Effector CD4-positive, alpha-beta T cell (primary cell): ENCODE measurements around the gene POLE3.
A peak's percentile ranks its signal among the peaks of the same experiment; 100 is the strongest.
"Not testable (repeated sequence)": the region's sequence is repeated elsewhere in the genome, so short reads cannot be mapped to it uniquely, and the experiment has no call there.

Experiments
- DNase-seq: peaks from one replicate; pipeline ENCODE4 v3.0.0-alpha.2; 2020
- total RNA-seq: gene quantifications from one replicate; lab custom pipeline; 2026; lab: John Stamatoyannopoulos, UW

POLE3 gene
- 85.4 reads per million, percentile 79 among the genes with 10 or more reads in this experiment for total RNA-seq

GRCh38 chr9:113410207-113410864 is at the start of gene POLE3, which contains the start of gene C9orf43:
Gene POLE3 (minus strand): TSS chr9:113410675. CDS start chr9:113410293, 382 bp downstream.
Gene C9orf43 (plus strand): TSS chr9:113410747. CDS start chr9:113413494, 2,747 bp downstream.
- DNase-seq = peak; percentile 93

GRCh38 chr9:113456235-113456634 is 45.8 kb upstream of the POLE3 start:
- DNase-seq = no peak

- no peak for DNase-seq
These were observed 44.7 kb upstream of the POLE3 start for GRCh38 chr9:113454914-113455761.

- DNase-seq = no peak
These were observed 41.7 kb upstream of the POLE3 start for GRCh38 chr9:113452113-113452605.

- DNase-seq = no peak
These were observed 38.9 kb upstream of the POLE3 start for GRCh38 chr9:113449376-113449775.

- DNase-seq = no peak
These were observed 35.9 kb upstream of the POLE3 start for GRCh38 chr9:113446323-113446740.

GRCh38 chr9:113444736-113445135 is 34.3 kb upstream of the POLE3 start:
- no peak for DNase-seq

- DNase-seq = not testable (repeated sequence)
These were observed 27.2 kb upstream of the POLE3 start for GRCh38 chr9:113437716-113438115.

GRCh38 chr9:113436728-113437515 is 26.4 kb upstream of the POLE3 start:
- DNase-seq = no peak

GRCh38 chr9:113431191-113431590 is 20.7 kb upstream of the POLE3 start:
- no peak for DNase-seq

- DNase-seq = no peak
These were observed 17.7 kb upstream of the POLE3 start for GRCh38 chr9:113428062-113428615.

GRCh38 chr9:113427629-113428028 is 17.2 kb upstream of the POLE3 start:
- no peak for DNase-seq

GRCh38 chr9:113426701-113427100 is 16.2 kb upstream of the POLE3 start:
- DNase-seq = no peak

GRCh38 chr9:113425072-113425471 is 14.6 kb upstream of the POLE3 start:
- DNase-seq = no peak

GRCh38 chr9:113421726-113422125 is 11.3 kb upstream of the POLE3 start:
- DNase-seq = no peak

- no peak for DNase-seq
These were observed 6.9 kb upstream of the POLE3 start for GRCh38 chr9:113417370-113417769.

- DNase-seq = no peak
These were observed 5.8 kb upstream of the POLE3 start for GRCh38 chr9:113416149-113416721.

- DNase-seq = no peak
These were observed 630 bp downstream of the POLE3 start for GRCh38 chr9:113409883-113410206.

- DNase-seq = no peak
These were observed 994 bp downstream of the POLE3 start for GRCh38 chr9:113409481-113409880.

- peak; percentile 54 for DNase-seq
These were observed 3.5 kb downstream of the POLE3 start for GRCh38 chr9:113406873-113407511.

- DNase-seq = not testable (repeated sequence)
These were observed 4.1 kb downstream of the POLE3 start for GRCh38 chr9:113406353-113406752.

GRCh38 chr9:113403646-113404045 is 6.8 kb downstream of the POLE3 start:
- no peak for DNase-seq
